Heart right ventricle (tissue), 16 donors: Measurements from ENCODE around the gene PHYHD1. TPM values are rescaled to one million over a fixed set of nuclear protein-coding genes. Genes with fewer than 3 reads are reported as not detected.

Source experiments
- ATAC-seq, 8 donors: fragments of 200-7000 bp; cut with Tn5 transposase; one replicate each; pipeline ENCODE4 v1.9.1; 2020; ENCODE audit warnings: mild to moderate bottlenecking in 8 of 8, moderate library complexity in 8 of 8, moderate number of reproducible peaks in 1 of 8
- DNase-seq, 2 donors: peaks; one replicate each; pipeline ENCODE4 v3.0.0-alpha.2; 2020
- H3K27ac ChIP-seq, 10 donors: fragments of 200-600 bp; sonication (generic) in 2 of 10; one replicate each; pipeline versions ENCODE4 v1.5.0 to v1.8.0; 2020 to 2022; ENCODE audit warnings: mild to moderate bottlenecking in 3 of 10
- H3K27me3 ChIP-seq, 7 donors: fragments of 200-600 bp; one replicate each; pipeline ENCODE4 v1.8.0; 2021 to 2022; ENCODE audit warnings: mild to moderate bottlenecking in 2 of 7
- H3K36me3 ChIP-seq, 9 donors: fragments of 200-600 bp; sonication (generic) in 1 of 9; one replicate each; pipeline versions ENCODE4 v1.5.0 to v1.8.0; 2020 to 2022; ENCODE audit warnings: mild to moderate bottlenecking in 2 of 9
- H3K4me1 ChIP-seq, 9 donors: fragments of 200-600 bp; sonication (generic) in 1 of 9; one replicate each; pipeline versions ENCODE4 v1.5.0 to v1.8.0; 2020 to 2022; ENCODE audit warnings: mild to moderate bottlenecking in 4 of 9
- H3K4me3 ChIP-seq, 10 donors: fragments of 200-600 bp; sonication (generic) in 2 of 10; one replicate each; pipeline versions ENCODE4 v1.5.0 to v1.8.0; 2020 to 2022; ENCODE audit warnings: mild to moderate bottlenecking in 7 of 10, moderate library complexity in 2 of 10
- H3K9me3 ChIP-seq, 11 donors: fragments of 200-600 bp in 10 of 11; sonication (generic) in 2 of 11; one replicate each; pipeline versions ENCODE4 v1.5.0 to v1.8.0; 2013 to 2022; ENCODE audit warnings: mild to moderate bottlenecking in 2 of 11, control low read depth in 1 of 11, moderate library complexity in 1 of 11
- WGBS, 2 donors: extraction: QIAGEN DNeasy Blood & Tissue Kit; methylation state at CpG; one replicate each; pipeline ENCODE4 v1.1.7; 2013; ENCODE audit warnings: inconsistent platforms in 1 of 2; 5-methylcytosine and 5-hydroxymethylcytosine counted together
- intact Hi-C, 10 donors: fragments of 100-400 bp; cut with DNase I; formaldehyde crosslinking; loops; one replicate each; pipeline versions ENCODE4 v1.11.1 to v1.14.2; 2022
- polyA plus RNA-seq, 2 donors: library from polyadenylated mRNA; stranded (reverse); fragments of 200-250 nt; gene quantifications; one replicate each; pipeline ENCODE4 v1.2.3, GENCODE V29; 2013
- total RNA-seq, 10 donors: library from RNA; stranded (reverse); fragmentation: NEBNext Ultra II Directional in 3 of 10; extraction: Animal tissue kit (Norgen Biotek cat#: 25700) in 3 of 10; gene quantifications; one replicate each; pipeline versions ENCODE4 v1.2.1 to v1.2.4, GENCODE V29; 2021 to 2023
- TF ChIP-seq, protein P1 (sequence below), 9 donors: fragments of 200-600 bp; sonication (generic) in 2 of 9; IDR thresholded peaks; one replicate each; pipeline versions ENCODE4 v1.5.0 to v1.8.0; 2021 to 2022; ENCODE audit warnings: antibody characterized with exemption in 9 of 9, mild to moderate bottlenecking in 5 of 9, moderate library complexity in 1 of 9
- donor health status: Arrhythmogenic right ventricular cardiomyopathy.
- donor health status: ischemic (EF 13 %, LVEDD 7.1; RV severe dilation, severe dysfunction).
- donor health status: healthy with polysubstance abuse.
- donor health status: DM: no; HTN: yes; CAD: no.
- donor health status: DM: no; HTN: no; CAD: no.
- donor health status: ischemic (EF 25% LVEDD 6.9; RV normal size, moderate dysfunction).
- donor health status: ischemic (EF 25% LVEDD 5.7; RV mildly dilated, moderate dysfunction).
- donor health status: healthy.
- donor health status: DM: yes; HTN: yes; CAD: no.
- donor health status: Ischemic cardiomyopathy.
- donor health status: ischemic (EF 35%, LVEDD 5.7; RV mildly dilated, moderate dysfunction).
- donor health status: nonischemic (EF 11% LVEDD 7.7; RV severe dilation, severe dysfunction).
- donor health status: DM: yes; HTN: yes; CAD: no.
- donor health status: PGD.
- donor health status: ischemic (EF 29% LVEDD 5.4; RV normal size, mild dysfunction).
- donor health status: nonischemic (EF 23%, LVEDD 6.1; RV moderate dilation, normal function).

The PHYHD1 gene
- total and polyA plus RNA-seq, 12 donors: 14.7 to 49.2 (median 24.2) TPM

DNA sequence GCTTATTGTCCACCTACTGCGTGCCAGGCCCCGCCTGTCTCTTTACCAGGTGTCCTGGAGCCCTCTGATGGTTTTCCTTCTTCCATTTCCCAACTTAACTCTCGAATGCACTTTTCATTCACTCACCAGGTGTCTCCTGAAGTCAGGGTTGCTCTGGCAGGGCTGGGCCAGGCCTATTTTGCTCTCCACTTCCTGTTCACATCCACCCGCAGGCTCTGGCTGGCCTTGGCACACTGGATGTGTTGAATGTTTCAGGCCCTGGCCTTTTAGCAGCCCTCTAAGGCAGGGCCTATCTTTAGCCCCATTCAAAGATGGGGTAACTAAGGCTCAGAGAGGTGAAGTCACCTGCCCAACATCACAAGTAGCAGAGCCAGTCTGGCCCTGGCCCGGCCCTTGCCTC lies 22.4 kb upstream of the PHYHD1 start:
- Histone ChIP-seq H3K4me1 (peaks cover 15 to 57% (median 49%) of the 10 kb centered on the region in 9 donors), H3K27me3 (no peaks in the 10 kb centered on the region), H3K9me3 (no peaks in the 10 kb centered on the region), H3K4me3 (no peak overlapping the region), H3K36me3 (peaks cover 0 to 74% (median 28%) of the 10 kb centered on the region in 9 donors), H3K27ac (peak overlapping the region in 8 of 10 donors; percentile 19 to 86 (median 68))
- 80 to 93% methylated on average over 5 of the region's 5 CpGs for WGBS, 2 donors
- DNase-seq (no peak), ATAC-seq (no peak)
- intact Hi-C loops: no loop called here
- TF ChIP-seq, protein P1, sequence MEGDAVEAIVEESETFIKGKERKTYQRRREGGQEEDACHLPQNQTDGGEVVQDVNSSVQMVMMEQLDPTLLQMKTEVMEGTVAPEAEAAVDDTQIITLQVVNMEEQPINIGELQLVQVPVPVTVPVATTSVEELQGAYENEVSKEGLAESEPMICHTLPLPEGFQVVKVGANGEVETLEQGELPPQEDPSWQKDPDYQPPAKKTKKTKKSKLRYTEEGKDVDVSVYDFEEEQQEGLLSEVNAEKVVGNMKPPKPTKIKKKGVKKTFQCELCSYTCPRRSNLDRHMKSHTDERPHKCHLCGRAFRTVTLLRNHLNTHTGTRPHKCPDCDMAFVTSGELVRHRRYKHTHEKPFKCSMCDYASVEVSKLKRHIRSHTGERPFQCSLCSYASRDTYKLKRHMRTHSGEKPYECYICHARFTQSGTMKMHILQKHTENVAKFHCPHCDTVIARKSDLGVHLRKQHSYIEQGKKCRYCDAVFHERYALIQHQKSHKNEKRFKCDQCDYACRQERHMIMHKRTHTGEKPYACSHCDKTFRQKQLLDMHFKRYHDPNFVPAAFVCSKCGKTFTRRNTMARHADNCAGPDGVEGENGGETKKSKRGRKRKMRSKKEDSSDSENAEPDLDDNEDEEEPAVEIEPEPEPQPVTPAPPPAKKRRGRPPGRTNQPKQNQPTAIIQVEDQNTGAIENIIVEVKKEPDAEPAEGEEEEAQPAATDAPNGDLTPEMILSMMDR (IDR thresholded peaks at IDR 0.05): no peak

DNA sequence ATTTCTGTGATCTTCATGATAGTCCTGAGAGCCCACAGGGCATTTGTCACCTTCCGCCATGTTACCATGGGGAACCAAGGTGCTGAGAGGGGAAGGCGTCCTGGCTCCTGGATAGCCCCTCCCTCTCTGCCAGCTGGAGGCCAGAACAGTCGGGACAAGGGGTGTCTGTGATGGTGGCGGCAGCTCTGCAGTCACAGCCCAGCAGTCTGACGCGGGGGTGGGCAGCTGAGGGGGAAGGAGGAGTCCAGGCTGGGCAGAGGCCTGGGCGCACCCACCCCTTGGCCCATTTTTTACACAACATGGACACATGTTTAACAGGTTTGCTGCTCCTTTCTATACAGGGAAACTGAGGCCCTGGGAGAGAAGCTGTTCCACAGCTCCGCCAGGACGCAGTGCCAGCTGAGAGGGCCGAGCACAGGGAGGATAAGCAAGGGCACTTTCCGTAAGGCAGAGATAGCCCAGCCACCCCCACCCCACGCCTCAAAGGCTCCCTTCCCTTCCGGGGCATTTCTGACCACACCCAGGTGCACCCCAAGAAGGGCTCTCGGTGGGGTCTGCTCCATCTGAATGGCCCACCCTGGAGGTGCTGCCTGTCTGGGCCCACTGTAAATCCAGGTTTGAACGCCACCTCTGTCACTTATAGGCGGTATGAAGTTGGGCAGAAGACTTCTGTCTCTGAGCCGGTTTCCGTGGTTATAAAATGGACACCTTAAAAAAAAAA lies 21.8 kb upstream of the PHYHD1 start:
- H3K27me3 ChIP-seq: no peaks in the 10 kb centered on the region
- DNase-seq (no peak), ATAC-seq (no peak)
- 78 to 86% methylated on average over 18 of the region's 18 CpGs for WGBS, 2 donors
- H3K27ac ChIP-seq: peak overlapping the region; percentile 19 to 86 (median 64)
- intact Hi-C loops: no loop called here
- peaks cover 15 to 57% (median 48%) of the 10 kb centered on the region in 9 donors for H3K4me1 ChIP-seq
- no peaks in the 10 kb centered on the region for H3K9me3 ChIP-seq
- peaks cover 0 to 68% (median 24%) of the 10 kb centered on the region in 9 donors for H3K36me3 ChIP-seq
- H3K4me3 ChIP-seq: no peak overlapping the region
- TF ChIP-seq, protein P1 (IDR thresholded peaks at IDR 0.05): no peak

DNA sequence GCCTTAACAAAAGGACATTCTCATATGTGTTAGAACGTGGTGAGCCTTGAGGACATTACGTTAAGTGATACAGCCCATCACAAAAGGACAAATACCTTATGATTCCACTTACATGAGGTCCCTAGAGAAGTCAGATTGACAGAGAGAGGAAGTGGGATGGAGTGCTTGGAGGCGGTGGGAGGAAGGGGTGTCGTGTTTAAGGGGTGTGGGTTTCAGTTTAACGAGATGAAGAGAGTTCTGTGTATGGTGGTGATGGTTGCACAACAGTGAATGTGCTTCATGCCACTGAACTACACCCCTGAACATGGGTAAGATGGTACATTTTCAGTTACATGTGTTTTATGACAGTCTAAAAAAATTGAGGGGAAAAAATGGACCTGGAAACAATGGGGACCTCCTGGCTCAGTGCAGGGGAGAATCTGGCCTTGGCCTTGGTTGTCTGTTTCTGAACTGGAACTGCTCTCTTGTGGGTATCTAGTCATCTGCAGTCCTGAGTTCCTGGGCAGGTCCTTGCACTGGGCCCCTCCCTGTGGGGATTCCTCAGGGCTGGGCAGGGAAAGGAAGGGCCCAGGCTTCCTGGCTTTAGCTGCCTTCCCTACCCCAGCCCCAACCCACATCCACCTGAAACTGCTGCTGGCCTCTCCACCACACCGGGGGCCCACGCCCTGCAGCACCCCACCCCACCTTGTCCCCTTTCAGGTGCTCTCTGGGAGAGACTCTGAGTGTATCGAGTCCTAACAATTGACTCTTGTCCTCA lies 21.0 kb upstream of the PHYHD1 start:
- DNase-seq (no peak), ATAC-seq (peak in 7 of 8 donors; percentile 24 to 72 (median 54))
- TF ChIP-seq, protein P1 (IDR thresholded peaks at IDR 0.05): no peak
- Histone ChIP-seq H3K27me3 (no peaks in the 10 kb centered on the region), H3K36me3 (peaks cover 0 to 61% (median 24%) of the 10 kb centered on the region in 9 donors), H3K9me3 (no peaks in the 10 kb centered on the region), H3K4me1 (peaks cover 15 to 57% (median 51%) of the 10 kb centered on the region in 9 donors), H3K27ac (peak overlapping the region; percentile 7 to 86 (median 64)), H3K4me3 (no peak overlapping the region)
- WGBS, 2 donors: 53 to 56% methylated on average over 8 of the region's 8 CpGs
- intact Hi-C loops: no loop called here

DNA sequence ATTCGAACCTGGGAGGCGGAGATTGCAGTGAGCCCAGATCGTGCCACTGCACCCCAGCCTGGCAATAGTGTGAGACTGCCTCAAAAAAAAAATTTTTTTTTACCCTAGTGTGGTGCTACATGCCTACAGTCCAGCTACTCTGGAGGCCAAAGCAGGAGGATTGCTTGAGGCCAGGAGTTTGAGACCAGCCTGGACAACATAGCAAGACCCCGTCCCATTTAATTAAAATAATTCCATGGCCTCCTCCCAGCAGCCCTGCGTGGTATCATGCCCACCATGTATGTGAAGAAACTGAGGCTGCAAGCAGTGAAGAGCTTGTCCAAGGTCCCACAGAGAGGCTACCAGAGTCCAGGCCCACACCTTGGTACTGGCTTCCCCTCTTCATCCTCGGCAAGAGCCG lies 19.4 kb upstream of the PHYHD1 start:
- Histone ChIP-seq H3K4me3 (no peak overlapping the region), H3K27me3 (no peaks in the 10 kb centered on the region), H3K36me3 (peaks cover 0 to 52% (median 13%) of the 10 kb centered on the region in 9 donors), H3K4me1 (peaks cover 15 to 58% (median 52%) of the 10 kb centered on the region in 9 donors), H3K9me3 (no peaks in the 10 kb centered on the region), H3K27ac (peak overlapping the region; percentile 58 to 86 (median 71))
- intact Hi-C loops: no loop called here
- DNase-seq: no peak
- ATAC-seq: no peak
- TF ChIP-seq, protein P1 (IDR thresholded peaks at IDR 0.05): no peak
- 91 to 97% methylated on average over 7 of the region's 7 CpGs for WGBS, 2 donors
